Upper lobe of left lung (tissue), 4 donors: Measurements from ENCODE around the gene SLC25A22.

Experiments
- CTCF ChIP-seq, 6 experiments: fragments of 450-650 bp in 4 of 6; fragments of 200-600 bp in 2 of 6; sonication (generic) in 2 of 6; IDR thresholded peaks; one replicate each; pipeline ENCODE4 v1.5.1; 2016 to 2019; ENCODE audit warnings: antibody characterized with exemption in 6 of 6
- EP300 ChIP-seq, 4 donors: sonication (generic); formaldehyde crosslinking; IDR thresholded peaks; one replicate each; pipeline ENCODE4 v1.5.1; 2017; ENCODE audit warnings: antibody characterized with exemption in 4 of 4, control low read depth in 2 of 4
- POLR2A ChIP-seq, 4 donors: fragments of 450-650 bp; IDR thresholded peaks; one replicate each; pipeline ENCODE4 v1.5.1; 2016 to 2017; ENCODE audit warnings: antibody characterized with exemption in 4 of 4, mild to moderate bottlenecking in 2 of 4
- POLR2AphosphoS5 ChIP-seq, 2 donors: sonication (generic); formaldehyde crosslinking; IDR thresholded peaks; one replicate each; pipeline ENCODE4 v1.5.1; 2017; ENCODE audit warnings: antibody characterized with exemption in 2 of 2

- TF ChIP-seq CTCF (IDR thresholded peaks at IDR 0.05) (no peak), EP300 (IDR thresholded peaks at IDR 0.05) (no peak), POLR2A (IDR thresholded peaks at IDR 0.05) (no peak), POLR2AphosphoS5 (IDR thresholded peaks at IDR 0.05) (no peak)
Observed at GRCh38 chr11:813072-813455, 15.0 kb upstream of the SLC25A22 start.
